ENCODE measurements around the gene CASP8AP2. TPM values are rescaled to one million over a fixed set of nuclear protein-coding genes. Genes with fewer than 3 reads are reported as not detected.

The CASP8AP2 gene
- total RNA-seq, 1 donor from 2014 or later: 12.1 TPM

DNA sequence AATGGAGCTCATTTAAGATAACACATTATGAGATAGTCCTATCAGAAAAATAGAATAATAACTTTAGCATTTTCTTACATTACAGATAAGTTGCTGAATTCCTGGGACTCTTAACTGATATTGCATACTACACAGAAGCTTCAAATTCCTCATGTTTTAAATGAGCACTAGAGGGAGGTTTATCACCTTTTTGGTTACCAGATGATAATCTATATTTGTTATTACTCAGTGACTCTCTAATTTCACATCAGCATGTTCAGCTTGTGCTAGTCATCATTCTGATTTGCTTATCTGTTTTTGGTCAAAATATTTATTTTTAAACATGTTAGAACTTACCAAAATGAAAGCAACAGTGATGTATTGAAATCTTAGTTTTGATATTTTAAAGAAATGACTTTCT, 44.0 kb downstream of the CASP8AP2 start:
- FAIRE-seq: peak; percentile 39
- peaks cover 6% of the 10 kb centered on the region for H3K36me3 Mint-ChIP-seq (ENCODE audit: low read depth, unreplicated experiment)

DNA sequence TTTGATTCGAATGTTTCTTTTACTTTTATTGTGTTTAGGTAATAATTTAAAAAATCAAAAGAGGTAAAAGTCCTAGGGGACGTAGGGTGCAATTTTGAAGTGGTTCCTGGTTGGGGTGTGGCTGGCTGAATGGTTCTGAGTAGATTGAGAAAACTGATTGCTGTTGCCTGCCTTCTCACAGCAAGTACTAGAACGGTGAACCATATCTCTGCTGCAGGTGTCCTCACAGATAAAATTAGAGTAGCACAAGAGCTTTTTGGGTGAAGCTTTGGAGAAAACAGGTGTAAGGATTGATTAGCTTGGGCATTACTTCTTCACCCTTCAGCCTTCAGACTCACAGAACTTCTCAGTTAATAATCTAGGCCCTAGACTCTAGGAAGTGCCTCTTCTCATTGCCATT, 44.8 kb downstream of the CASP8AP2 start:
- DNase-seq (ENCODE audit: low read depth) (no peak), FAIRE-seq (no peak)
- no peak overlapping the region for H3K27ac Mint-ChIP-seq (ENCODE audit: unreplicated experiment)
- H3K36me3 ChIP-seq (ENCODE audit: insufficient read depth, low read length): peaks cover 2% of the 10 kb centered on the region
- H3K4me1 ChIP-seq (ENCODE audit: insufficient read depth, low read length): no peaks in the 10 kb centered on the region
- no peak overlapping the region for H2AFZ ChIP-seq (ENCODE audit: low read depth, low read length)
- H4K20me1 ChIP-seq (ENCODE audit: insufficient read depth, low read length): no peaks in the 10 kb centered on the region
- no peaks in the 10 kb centered on the region for H3K27me3 Mint-ChIP-seq (ENCODE audit: low read depth, unreplicated experiment)
- no peak overlapping the region for H3K4me3 ChIP-seq (ENCODE audit: insufficient read depth, low read depth, low read length)
- no peaks in the 10 kb centered on the region for H3K79me2 ChIP-seq (ENCODE audit: insufficient read depth, low read length)
- no peak overlapping the region for H3K27ac ChIP-seq (ENCODE audit: low read depth, low read length)
- no peak overlapping the region for H3K9ac ChIP-seq (ENCODE audit: low read length)
- H3K9me3 Mint-ChIP-seq (ENCODE audit: unreplicated experiment): peaks cover 3% of the 10 kb centered on the region
- H3K36me3 Mint-ChIP-seq (ENCODE audit: low read depth, unreplicated experiment): peaks cover 5% of the 10 kb centered on the region
- TF ChIP-seq EZH2 (IDR thresholded peaks at IDR 0.05; ENCODE audit: insufficient read depth, low read length): no peak
- TF ChIP-seq, protein P1, sequence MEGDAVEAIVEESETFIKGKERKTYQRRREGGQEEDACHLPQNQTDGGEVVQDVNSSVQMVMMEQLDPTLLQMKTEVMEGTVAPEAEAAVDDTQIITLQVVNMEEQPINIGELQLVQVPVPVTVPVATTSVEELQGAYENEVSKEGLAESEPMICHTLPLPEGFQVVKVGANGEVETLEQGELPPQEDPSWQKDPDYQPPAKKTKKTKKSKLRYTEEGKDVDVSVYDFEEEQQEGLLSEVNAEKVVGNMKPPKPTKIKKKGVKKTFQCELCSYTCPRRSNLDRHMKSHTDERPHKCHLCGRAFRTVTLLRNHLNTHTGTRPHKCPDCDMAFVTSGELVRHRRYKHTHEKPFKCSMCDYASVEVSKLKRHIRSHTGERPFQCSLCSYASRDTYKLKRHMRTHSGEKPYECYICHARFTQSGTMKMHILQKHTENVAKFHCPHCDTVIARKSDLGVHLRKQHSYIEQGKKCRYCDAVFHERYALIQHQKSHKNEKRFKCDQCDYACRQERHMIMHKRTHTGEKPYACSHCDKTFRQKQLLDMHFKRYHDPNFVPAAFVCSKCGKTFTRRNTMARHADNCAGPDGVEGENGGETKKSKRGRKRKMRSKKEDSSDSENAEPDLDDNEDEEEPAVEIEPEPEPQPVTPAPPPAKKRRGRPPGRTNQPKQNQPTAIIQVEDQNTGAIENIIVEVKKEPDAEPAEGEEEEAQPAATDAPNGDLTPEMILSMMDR (IDR thresholded peaks at IDR 0.05; ENCODE audit: insufficient read depth, low read depth, low read length): no peak
- no peaks in the 10 kb centered on the region for H3K27me3 ChIP-seq (ENCODE audit: insufficient read depth, low read length)
- no peaks in the 10 kb centered on the region for H3K4me1 Mint-ChIP-seq (ENCODE audit: low read depth, unreplicated experiment)
- no peak overlapping the region for H3K4me2 ChIP-seq (ENCODE audit: low read length)
- no peak overlapping the region for H3K4me3 Mint-ChIP-seq (ENCODE audit: unreplicated experiment)
- H3K9me3 ChIP-seq (ENCODE audit: insufficient read depth, low read depth, low read length): no peaks in the 10 kb centered on the region

More for the DNA sequence above, 44.0 kb downstream of the CASP8AP2 start:
- H3K4me3 ChIP-seq (ENCODE audit: insufficient read depth, low read depth, low read length): no peak overlapping the region
- no peaks in the 10 kb centered on the region for H3K4me1 ChIP-seq (ENCODE audit: insufficient read depth, low read length)
- no peaks in the 10 kb centered on the region for H4K20me1 ChIP-seq (ENCODE audit: insufficient read depth, low read length)
- H2AFZ ChIP-seq (ENCODE audit: low read depth, low read length): no peak overlapping the region
- no peak overlapping the region for H3K4me2 ChIP-seq (ENCODE audit: low read length)
- TF ChIP-seq, protein P1 (IDR thresholded peaks at IDR 0.05; ENCODE audit: insufficient read depth, low read depth, low read length): no peak
- TF ChIP-seq EZH2 (IDR thresholded peaks at IDR 0.05; ENCODE audit: insufficient read depth, low read length): no peak
- Mint-ChIP-seq H3K27ac (ENCODE audit: unreplicated experiment) (no peak overlapping the region), H3K4me3 (ENCODE audit: unreplicated experiment) (no peak overlapping the region), H3K4me1 (ENCODE audit: low read depth, unreplicated experiment) (no peaks in the 10 kb centered on the region), H3K9me3 (ENCODE audit: unreplicated experiment) (peaks cover 3% of the 10 kb centered on the region), H3K27me3 (ENCODE audit: low read depth, unreplicated experiment) (no peaks in the 10 kb centered on the region)
- no peak for DNase-seq (ENCODE audit: low read depth)
- no peaks in the 10 kb centered on the region for H3K27me3 ChIP-seq (ENCODE audit: insufficient read depth, low read length)
- no peaks in the 10 kb centered on the region for H3K79me2 ChIP-seq (ENCODE audit: insufficient read depth, low read length)
- no peak overlapping the region for H3K27ac ChIP-seq (ENCODE audit: low read depth, low read length)
- peaks cover 2% of the 10 kb centered on the region for H3K36me3 ChIP-seq (ENCODE audit: insufficient read depth, low read length)
- no peak overlapping the region for H3K9ac ChIP-seq (ENCODE audit: low read length)
- no peaks in the 10 kb centered on the region for H3K9me3 ChIP-seq (ENCODE audit: insufficient read depth, low read depth, low read length)

DNA sequence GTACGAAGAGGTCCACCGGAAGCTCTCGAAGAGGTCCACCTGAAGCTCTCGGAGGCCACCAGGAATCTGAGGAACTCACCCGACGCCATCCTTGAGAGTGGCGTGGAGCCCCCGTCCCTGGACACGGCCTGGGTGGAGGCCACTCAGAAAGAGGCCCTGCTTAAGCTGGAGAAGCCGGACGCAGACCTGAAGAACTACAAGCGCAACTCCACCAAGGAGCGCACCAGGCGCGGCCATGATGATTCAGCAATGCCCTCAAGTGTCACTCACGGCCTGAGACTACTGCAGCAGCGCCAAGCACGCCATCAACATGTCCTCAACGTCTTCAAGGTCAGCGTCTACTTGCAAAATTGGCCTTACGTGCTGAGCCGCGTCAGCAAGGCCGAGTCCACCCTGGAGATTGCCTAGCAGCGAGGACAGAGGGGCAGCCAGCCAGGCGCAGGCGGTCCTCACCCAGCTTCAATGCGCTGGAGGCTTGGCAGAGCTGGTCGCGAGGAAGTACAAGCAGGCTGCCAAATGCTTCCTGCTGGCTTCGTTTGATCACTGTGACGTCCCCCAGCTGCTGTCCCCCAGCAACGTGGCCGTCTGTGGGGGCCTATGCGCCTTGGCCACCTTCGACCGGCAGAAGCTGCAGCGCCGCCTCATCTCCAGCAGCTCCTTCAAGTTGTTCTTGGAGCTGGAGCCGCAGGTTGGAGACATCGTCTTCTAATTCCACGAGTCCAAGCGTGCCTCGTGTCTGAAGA, 56.9 kb downstream of the CASP8AP2 start:
- H3K27ac ChIP-seq (ENCODE audit: low read depth, low read length): no peak overlapping the region
- no peaks in the 10 kb centered on the region for H3K36me3 Mint-ChIP-seq (ENCODE audit: low read depth, unreplicated experiment)
- H3K4me3 ChIP-seq (ENCODE audit: insufficient read depth, low read depth, low read length): no peak overlapping the region
- no peaks in the 10 kb centered on the region for H3K4me1 Mint-ChIP-seq (ENCODE audit: low read depth, unreplicated experiment)
- H3K4me1 ChIP-seq (ENCODE audit: insufficient read depth, low read length): no peaks in the 10 kb centered on the region
- no peaks in the 10 kb centered on the region for H3K36me3 ChIP-seq (ENCODE audit: insufficient read depth, low read length)
- no peak for DNase-seq (ENCODE audit: low read depth)
- H3K27me3 ChIP-seq (ENCODE audit: insufficient read depth, low read length): peaks cover 10% of the 10 kb centered on the region
- H3K9me3 Mint-ChIP-seq (ENCODE audit: unreplicated experiment): no peaks in the 10 kb centered on the region
- H3K9me3 ChIP-seq (ENCODE audit: insufficient read depth, low read depth, low read length): no peaks in the 10 kb centered on the region
- no peak for FAIRE-seq
- no peaks in the 10 kb centered on the region for H4K20me1 ChIP-seq (ENCODE audit: insufficient read depth, low read length)
- H3K79me2 ChIP-seq (ENCODE audit: insufficient read depth, low read length): no peaks in the 10 kb centered on the region
- H2AFZ ChIP-seq (ENCODE audit: low read depth, low read length): no peak overlapping the region
- TF ChIP-seq, protein P1 (IDR thresholded peaks at IDR 0.05; ENCODE audit: insufficient read depth, low read depth, low read length): no peak
- no peak for TF ChIP-seq EZH2 (IDR thresholded peaks at IDR 0.05; ENCODE audit: insufficient read depth, low read length)
- no peak overlapping the region for H3K4me3 Mint-ChIP-seq (ENCODE audit: unreplicated experiment)
- H3K4me2 ChIP-seq (ENCODE audit: low read length): no peak overlapping the region
- no peak overlapping the region for H3K27ac Mint-ChIP-seq (ENCODE audit: unreplicated experiment)
- peaks cover 4% of the 10 kb centered on the region for H3K27me3 Mint-ChIP-seq (ENCODE audit: low read depth, unreplicated experiment)
- no peak overlapping the region for H3K9ac ChIP-seq (ENCODE audit: low read length)
